ES-I3 (cell line): ENCODE results near the gene NAT9.

Source experiments
- H3K36me3 ChIP-seq: 2 replicates; pipeline ENCODE4 v1.6.1; 2013; ENCODE audit warnings: mild to moderate bottlenecking, low read length, control low read depth, moderate library complexity; ENCODE audit not compliant: insufficient read depth
- H3K4me1 ChIP-seq: 2 replicates; pipeline ENCODE4 v1.6.1; 2013; ENCODE audit warnings: mild to moderate bottlenecking, control low read depth, low read length; ENCODE audit not compliant: insufficient read depth
- H3K9ac ChIP-seq: 2 replicates; pipeline ENCODE4 v1.6.1; 2013; ENCODE audit warnings: low read depth, mild to moderate bottlenecking, low read length, moderate library complexity
- H3K9me3 ChIP-seq: 2 replicates; pipeline ENCODE4 v1.6.1; 2013; ENCODE audit warnings: mild to moderate bottlenecking, low read length, moderate library complexity; ENCODE audit not compliant: control insufficient read depth, insufficient read depth

The NAT9 gene, protein sequence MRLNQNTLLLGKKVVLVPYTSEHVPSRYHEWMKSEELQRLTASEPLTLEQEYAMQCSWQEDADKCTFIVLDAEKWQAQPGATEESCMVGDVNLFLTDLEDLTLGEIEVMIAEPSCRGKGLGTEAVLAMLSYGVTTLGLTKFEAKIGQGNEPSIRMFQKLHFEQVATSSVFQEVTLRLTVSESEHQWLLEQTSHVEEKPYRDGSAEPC

DNA sequence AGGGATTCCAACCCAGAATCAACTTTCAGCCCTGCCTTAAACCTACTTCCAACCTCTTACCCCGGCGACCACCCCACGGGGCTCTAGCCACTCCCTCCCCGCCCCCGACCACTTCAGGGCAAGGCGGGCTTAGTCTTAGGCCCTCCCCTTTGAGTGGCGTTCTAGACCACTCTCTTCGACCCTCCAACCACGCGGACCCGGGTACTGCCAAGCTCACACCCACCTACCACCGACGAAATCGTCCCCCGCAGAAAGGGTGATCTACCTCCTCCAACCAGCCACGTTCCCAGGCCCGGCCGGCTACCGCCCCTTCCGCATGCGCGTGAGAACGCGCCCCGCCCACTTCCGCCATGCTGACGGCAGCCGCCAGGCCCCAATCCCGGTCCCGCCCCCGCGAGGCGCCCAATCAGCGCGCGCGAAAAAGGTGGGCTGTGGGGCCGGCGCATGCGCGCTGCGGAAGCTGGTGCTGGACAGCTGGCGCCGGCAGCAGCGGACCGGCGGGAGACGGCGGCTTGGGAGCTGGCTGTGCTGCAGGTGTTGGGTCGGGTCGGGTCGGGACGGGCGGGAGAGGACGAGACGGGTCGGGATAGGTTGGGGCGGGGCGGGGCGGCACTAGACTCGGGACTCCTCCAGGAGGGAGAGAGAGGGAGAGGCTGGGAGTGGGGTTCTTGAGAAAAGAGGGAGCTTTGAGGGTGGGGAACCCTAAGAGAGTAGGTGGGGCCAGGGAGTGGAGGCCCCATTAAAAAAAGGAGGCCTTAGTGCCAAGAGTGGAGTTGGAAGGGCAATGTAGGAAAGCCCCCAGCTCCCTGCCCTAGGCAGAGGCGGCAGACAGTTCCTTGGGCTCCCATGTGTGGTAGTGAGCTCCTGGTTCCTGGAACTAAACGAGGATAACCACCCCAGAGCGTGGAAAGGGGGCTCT, at the start of gene NAT9:
NAT9 (minus strand) TSS at position 302 of the 919 bp plus-strand sequence. CDS start 647 bp downstream, outside the sequence.
- 0 out of 2 replicates have a peak, but pooled peaks cover 12% of the 10 kb centered on the region for H3K36me3 ChIP-seq
- H3K4me1 ChIP-seq: no peaks in the 10 kb centered on the region; the same call in 1 of the 2 replicates
- no peaks in the 10 kb centered on the region for H3K9me3 ChIP-seq
- peak within 1 kb of the TSS; percentile 91 for H3K9ac ChIP-seq

DNA sequence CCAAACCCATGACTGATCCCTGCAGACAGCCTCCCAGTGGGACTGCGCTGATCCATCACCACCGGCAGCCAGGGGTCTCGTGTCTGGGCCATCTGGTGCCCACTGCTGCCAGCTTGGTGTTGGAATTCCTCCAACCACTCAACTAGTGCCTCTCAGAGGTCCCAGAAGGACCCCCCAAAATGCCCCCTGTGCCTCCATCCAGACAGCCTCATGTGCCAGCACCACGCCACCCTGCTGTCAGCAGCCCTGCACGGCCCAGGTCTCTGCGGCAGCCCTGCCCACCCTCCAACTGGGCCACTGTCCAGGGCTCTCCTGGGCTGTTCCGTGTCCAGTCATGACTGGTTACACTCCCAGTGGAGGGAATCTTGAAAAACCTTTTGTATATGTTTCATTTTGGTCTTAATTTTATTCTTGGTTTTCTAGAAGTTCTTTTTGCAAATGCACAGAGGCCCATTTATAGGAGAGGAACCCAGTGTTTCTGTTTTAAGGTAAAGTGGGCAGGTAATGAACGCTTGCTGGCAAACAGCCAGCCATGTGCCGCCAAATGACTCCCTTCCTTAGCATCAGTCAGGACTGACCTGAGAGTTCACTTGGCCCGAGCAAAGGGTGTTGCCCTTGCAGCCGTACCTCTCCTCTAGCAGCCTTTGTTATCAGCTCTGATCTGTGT, 48.9 kb upstream of the NAT9 start:
- no peaks in the 10 kb centered on the region for H3K36me3 ChIP-seq
- no peaks in the 10 kb centered on the region for H3K9me3 ChIP-seq
- no peaks in the 10 kb centered on the region for H3K4me1 ChIP-seq
- H3K9ac ChIP-seq: no peak overlapping the region

DNA sequence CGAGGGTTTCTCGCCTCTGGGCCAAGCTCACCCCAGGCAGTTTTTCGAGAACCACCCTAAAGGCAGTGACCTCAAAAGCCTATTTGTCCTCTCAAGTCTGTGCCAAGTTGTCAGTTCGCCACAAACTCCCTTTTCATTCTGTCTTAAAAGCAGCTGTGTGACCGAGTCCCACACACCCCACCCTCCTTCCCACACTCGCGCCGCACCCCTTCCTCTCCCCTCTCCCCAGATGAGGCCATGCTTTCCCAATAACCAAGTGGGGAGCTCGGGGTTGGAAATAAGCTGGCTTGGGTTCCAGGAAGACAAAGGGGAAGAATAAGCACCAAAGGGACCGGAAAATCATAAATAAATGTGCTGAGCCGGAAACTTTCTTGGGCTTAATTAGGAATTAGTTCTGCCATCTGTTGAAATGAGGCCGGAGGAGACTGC, 46.8 kb upstream of the NAT9 start:
- no peaks in the 10 kb centered on the region for H3K36me3 ChIP-seq
- no peaks in the 10 kb centered on the region for H3K4me1 ChIP-seq
- H3K9ac ChIP-seq: no peak overlapping the region
- H3K9me3 ChIP-seq: no peaks in the 10 kb centered on the region

DNA sequence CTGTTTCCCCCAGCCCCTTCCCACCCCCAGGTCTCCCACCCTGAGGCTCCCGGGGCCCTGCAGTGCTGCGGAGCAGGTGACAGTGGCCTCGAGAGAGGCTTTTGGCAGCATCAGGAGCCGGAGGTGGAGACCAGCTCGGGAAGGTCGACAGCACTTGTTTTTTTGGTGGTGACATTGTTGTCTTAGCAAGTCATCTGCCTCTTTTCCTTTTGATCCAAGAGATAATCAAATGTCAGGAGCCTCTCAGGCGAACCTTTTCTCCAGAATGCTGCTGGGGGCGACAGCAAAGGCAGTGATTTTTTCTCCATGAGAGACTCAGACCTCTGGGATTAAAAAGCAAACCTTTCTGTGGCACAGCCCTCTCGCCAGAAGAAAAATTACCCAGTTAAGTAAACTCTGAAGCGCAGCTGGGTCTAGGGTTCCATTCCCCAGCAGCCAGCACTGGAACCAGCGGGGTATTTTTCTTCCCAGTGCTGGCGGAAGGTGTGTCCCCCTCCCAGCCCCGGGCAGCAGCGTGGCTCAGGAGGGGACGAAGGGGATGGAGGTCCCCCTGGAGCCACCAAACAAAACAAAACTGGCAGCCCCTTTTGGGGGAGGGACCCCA, 46.3 kb upstream of the NAT9 start:
- H3K9me3 ChIP-seq: no peaks in the 10 kb centered on the region
- H3K36me3 ChIP-seq: no peaks in the 10 kb centered on the region
- H3K9ac ChIP-seq: no peak overlapping the region
- H3K4me1 ChIP-seq: no peaks in the 10 kb centered on the region

DNA sequence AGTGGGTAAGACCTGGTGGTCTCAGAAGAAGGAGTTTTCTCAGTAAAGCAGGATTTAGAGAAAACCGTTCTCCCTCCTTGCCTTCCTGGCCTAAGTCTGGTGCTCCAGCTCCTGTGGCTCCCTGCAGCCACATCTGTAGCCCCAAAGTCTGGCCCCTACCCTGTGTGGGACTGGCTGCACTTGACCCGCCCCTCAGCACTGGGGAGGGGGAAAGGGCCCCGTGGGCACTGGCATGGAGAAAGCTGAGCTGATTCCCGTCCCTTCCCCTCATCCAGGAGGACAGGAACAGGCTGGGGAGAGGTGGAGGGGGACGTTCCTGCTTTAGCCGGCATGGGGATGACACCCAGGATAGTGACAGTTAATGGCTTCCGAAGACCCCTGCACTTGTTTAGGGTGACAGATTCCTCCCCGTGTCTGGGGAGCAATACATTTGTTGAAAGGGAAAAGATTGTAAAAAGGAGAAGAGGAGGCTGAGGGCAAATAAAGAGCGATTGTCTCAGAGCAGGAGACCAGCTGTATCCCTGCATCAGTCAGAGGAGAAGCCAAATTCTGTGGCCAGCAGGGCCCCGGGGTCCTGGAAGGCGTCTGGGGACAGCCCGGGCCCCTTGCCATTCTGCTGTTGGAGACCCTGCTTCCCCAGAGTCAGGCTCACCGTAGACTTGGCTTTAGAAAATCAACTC, 45.6 kb upstream of the NAT9 start:
- Histone ChIP-seq H3K9me3 (no peaks in the 10 kb centered on the region), H3K9ac (no peak overlapping the region), H3K4me1 (no peaks in the 10 kb centered on the region), H3K36me3 (no peaks in the 10 kb centered on the region)

DNA sequence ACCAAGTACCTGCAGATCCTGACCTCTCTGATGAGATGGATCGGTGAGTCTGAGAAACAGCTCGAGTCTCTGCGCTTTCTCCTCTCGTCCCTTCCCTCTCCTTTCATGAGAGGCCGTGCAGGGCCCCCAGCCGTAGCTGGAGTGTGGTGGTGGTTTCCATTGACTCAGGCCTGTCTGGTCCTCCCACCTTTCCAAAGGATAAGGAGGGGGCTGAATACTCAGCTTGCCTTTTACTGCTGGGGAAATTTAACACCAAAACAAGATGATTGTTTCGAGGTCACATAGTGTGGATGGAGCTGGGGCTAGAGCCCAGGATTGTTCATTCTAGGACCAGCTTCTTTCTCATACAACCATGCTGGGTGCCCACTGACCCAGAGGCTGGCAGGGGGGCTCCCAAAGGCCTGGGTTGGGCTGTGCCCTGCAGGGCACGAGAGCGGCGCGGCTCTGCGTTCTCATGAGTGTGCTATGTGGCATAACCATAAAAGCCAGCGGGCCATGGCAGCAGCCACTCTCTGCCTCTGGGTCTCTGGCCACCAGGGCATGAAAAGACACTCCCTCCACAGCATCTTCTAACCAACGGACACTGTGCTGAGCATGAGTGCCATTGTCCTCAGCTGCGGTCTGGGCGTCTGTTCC, 43.8 kb upstream of the NAT9 start:
- Histone ChIP-seq H3K9me3 (no peaks in the 10 kb centered on the region), H3K9ac (no peak overlapping the region), H3K4me1 (no peaks in the 10 kb centered on the region), H3K36me3 (no peaks in the 10 kb centered on the region)

DNA sequence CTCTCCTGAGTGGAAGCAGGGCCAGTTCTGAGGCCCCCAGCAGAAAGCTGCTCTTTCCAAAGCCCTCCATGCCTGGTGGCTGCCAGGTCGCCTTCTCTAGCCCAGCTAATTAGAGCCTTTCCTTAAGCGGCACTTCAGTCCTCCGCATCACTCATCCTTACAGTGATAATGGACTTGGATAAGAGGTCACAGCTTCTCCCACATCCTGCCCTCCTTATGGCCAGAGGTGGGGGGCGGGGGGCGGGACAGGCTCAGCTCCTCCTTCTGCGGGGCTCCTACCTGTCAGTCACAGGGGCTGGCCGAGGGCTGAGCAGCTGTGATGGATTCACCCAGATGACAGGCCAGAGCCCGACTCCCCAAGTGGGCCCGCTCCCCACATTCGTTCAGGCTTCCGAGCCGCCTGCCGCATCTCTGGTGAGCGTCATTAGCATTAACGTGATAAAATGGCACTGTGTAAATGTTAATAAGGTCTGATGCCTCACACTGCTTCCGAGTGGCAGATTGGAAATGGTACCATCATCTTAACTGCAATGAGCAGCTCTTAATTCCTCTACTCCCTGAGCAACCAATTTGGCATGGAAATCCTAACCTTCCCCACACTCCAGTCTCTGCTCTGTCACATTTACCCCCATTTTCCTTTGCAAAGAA, 42.3 kb upstream of the NAT9 start:
- H3K9ac ChIP-seq: no peak overlapping the region
- no peaks in the 10 kb centered on the region for H3K9me3 ChIP-seq
- H3K36me3 ChIP-seq: no peaks in the 10 kb centered on the region
- H3K4me1 ChIP-seq: no peaks in the 10 kb centered on the region

DNA sequence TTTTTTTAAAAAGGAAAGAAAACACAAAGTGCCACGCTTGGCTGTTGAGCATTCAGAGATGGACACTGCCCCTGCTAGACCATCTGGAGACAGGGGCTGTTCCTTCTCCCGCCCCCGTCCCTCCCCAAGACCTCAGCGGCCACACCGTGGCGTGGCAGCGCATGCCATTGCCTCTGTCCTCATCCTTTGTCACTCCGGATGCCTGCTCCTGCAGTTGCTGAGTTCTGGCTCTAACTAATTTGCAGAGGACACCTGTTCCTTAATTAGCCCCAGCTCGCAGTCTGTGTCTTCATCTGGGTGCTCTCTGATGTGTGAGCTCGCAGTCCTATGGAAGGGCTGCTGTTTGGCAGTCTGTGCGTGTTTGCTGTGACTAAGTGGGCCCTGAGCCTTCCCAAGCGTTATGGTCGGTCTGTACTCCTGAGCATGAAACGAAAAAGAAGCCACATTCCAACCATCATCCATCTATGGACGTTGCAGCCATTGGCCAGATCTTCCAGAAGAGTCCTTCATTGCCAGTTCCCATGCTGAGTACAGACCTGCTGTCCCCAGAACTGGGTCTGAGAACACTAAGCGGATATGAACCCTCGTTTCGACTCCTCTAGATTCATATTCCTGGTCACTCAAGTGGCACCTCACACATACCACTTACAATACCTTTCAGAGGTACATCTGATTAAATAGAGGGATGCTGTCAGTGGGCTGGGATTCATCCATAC, 40.9 kb upstream of the NAT9 start:
- no peaks in the 10 kb centered on the region for H3K4me1 ChIP-seq
- H3K9ac ChIP-seq: no peak overlapping the region
- H3K9me3 ChIP-seq: no peaks in the 10 kb centered on the region
- no peaks in the 10 kb centered on the region for H3K36me3 ChIP-seq

DNA sequence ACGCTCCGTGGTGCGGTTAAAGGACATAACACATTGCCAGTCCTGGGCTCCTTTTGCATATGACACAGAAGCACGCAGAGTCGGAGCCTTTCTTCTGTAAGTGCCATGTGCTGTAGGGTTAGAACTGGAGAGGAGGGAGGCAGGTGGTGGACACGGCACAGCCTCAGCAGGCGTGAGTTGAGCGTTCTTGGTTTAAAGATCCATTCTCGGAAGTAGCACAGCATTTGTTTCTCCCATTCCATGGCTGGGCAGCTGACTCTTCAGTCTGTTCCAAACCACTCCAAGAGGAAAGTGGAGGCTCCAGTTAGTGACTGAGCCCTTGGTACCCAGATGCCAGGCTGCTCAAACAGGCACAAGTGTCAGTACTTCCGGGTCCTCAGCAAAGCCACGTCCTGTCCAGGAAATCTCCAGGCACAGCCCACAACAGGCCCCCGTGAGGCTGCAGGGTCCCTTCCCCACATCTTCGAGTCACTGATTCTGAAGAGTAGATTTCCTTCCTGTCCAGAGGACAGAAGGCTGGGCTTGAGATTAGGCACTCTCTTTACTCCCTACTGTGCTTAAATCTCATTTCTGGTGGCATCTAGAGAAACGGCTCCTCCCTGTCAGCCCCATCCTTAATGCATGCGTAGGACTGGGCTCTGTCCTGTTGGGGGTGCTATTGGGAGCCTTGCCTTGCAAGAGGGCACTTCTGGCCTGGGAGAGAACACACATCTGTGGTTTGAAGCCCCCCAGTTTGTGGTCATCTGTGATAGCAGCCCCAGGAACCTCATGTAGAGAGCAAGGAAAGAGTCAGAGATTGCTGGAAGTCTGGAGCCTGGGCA, 39.6 kb upstream of the NAT9 start:
- Histone ChIP-seq H3K9ac (no peak overlapping the region), H3K9me3 (no peaks in the 10 kb centered on the region), H3K4me1 (no peaks in the 10 kb centered on the region), H3K36me3 (no peaks in the 10 kb centered on the region)

DNA sequence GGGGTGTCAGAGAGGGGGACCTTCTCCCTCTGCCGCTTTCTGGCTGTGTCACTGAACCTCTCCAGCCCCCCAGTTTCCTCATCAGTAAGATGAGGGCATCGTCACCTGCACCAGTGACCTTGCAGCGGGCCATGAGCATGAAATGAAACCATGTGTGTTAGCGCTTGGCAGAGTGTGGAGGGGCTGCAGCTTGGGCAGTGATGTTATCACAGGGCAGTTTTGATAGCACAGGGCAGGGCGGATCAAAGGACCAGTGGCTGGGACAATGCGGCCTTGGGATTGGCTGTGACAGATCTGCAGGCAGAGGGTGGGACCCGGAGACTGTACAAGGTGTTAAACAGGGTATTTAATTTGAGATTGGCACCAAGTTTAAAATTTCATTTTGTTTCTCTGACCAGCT, 38.9 kb upstream of the NAT9 start:
- no peaks in the 10 kb centered on the region for H3K9me3 ChIP-seq
- H3K4me1 ChIP-seq: no peaks in the 10 kb centered on the region
- H3K36me3 ChIP-seq: no peaks in the 10 kb centered on the region

DNA sequence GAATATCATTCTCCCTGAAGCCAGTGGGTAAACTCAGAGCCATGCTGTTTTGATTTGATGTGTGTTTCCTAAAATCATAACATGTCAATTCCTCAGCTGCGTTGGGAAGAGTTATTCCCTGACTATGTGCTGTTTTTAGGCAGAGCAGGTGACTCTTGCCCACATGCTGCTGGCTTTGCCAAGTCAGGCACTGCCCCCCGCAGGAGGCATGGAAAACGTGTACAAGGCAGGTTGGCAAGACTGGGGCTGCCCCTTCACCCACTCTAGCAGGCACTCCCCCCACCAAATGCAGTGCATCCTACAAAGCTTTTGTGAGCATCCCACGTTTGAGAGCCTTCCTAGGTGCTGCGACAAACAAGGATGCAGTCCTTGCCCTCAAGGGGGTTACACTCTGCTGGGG, 38.3 kb upstream of the NAT9 start:
- no peak overlapping the region for H3K9ac ChIP-seq
- no peaks in the 10 kb centered on the region for H3K4me1 ChIP-seq
- H3K9me3 ChIP-seq: no peaks in the 10 kb centered on the region
- no peaks in the 10 kb centered on the region for H3K36me3 ChIP-seq

More for the DNA sequence above, 38.9 kb upstream of the NAT9 start:
- H3K9ac ChIP-seq: no peak overlapping the region
